Measurements from ENCODE around the gene SLC25A19.

The SLC25A19 gene

DNA sequence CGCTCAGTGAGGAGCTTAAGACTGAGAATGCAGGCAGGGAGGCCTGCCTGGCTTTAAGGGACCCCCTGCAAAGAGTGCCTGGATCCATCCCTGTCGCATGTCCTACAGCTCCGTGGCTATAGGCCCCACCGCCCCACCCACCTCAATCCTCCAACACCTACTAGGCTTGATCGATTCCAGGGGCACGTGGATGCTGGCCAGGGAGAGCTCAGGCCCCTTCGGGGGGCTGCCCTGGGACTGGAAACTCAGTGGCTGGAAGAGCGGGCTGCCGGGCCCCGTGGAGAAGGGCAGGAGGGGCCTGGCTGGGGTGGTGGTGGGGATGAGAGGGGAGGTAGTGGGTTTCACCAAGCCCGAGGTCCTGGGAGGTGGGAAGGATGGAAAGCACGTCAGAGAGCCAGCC is 50.0 kb downstream of the SLC25A19 start:
- no peak for TF ChIP-seq EZH2phosphoT487 (IDR thresholded peaks at IDR 0.05; ENCODE audit: borderline replicate concordance, low read length)
- TF ChIP-seq, protein P1, sequence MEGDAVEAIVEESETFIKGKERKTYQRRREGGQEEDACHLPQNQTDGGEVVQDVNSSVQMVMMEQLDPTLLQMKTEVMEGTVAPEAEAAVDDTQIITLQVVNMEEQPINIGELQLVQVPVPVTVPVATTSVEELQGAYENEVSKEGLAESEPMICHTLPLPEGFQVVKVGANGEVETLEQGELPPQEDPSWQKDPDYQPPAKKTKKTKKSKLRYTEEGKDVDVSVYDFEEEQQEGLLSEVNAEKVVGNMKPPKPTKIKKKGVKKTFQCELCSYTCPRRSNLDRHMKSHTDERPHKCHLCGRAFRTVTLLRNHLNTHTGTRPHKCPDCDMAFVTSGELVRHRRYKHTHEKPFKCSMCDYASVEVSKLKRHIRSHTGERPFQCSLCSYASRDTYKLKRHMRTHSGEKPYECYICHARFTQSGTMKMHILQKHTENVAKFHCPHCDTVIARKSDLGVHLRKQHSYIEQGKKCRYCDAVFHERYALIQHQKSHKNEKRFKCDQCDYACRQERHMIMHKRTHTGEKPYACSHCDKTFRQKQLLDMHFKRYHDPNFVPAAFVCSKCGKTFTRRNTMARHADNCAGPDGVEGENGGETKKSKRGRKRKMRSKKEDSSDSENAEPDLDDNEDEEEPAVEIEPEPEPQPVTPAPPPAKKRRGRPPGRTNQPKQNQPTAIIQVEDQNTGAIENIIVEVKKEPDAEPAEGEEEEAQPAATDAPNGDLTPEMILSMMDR (IDR thresholded peaks at IDR 0.05; ENCODE audit: low read depth, low read length, poor library complexity, severe bottlenecking) = no peak
- Histone ChIP-seq H3K4me2 (ENCODE audit: low read length) (no peak overlapping the region), H4K20me1 (ENCODE audit: control insufficient read depth, insufficient read depth, low read depth, low read length) (peaks cover 4% of the 10 kb centered on the region; the same call in 1 of the 2 replicates)

GRCh38 chr17:75238684-75239191 is 50.5 kb downstream of the SLC25A19 start:
- Histone ChIP-seq H4K20me1 (ENCODE audit: control insufficient read depth, insufficient read depth, low read depth, low read length) (peaks cover 4% of the 10 kb centered on the region; the same call in 1 of the 2 replicates), H3K4me2 (ENCODE audit: low read length) (no peak overlapping the region), H3K27ac (ENCODE audit: low read depth, low read length) (no peak overlapping the region), H3K9me3 (ENCODE audit: control insufficient read depth, insufficient read depth, low read length) (no peaks in the 10 kb centered on the region), H3K4me1 (ENCODE audit: control insufficient read depth, low read length) (peaks cover 14% of the 10 kb centered on the region), H3K9me2 (replicated peaks; ENCODE audit: control insufficient read depth, low read length) (no peaks in the 10 kb centered on the region), H3K4me3 (ENCODE audit: low read length) (no peak overlapping the region), H3K27me3 (ENCODE audit: control insufficient read depth, low read length) (no peaks in the 10 kb centered on the region), H3F3A (ENCODE audit: control insufficient read depth, insufficient read depth) (peaks cover 8% of the 10 kb centered on the region; the same call in 1 of the 2 replicates), H3K36me3 (ENCODE audit: control insufficient read depth, low read length) (peaks cover 94% of the 10 kb centered on the region), H3K79me2 (ENCODE audit: control insufficient read depth, low read length) (no peaks in the 10 kb centered on the region)
- TF ChIP-seq, protein P1 (IDR thresholded peaks at IDR 0.05; ENCODE audit: low read depth, low read length, poor library complexity, severe bottlenecking) = peak; percentile 95
- no peak for TF ChIP-seq EZH2phosphoT487 (IDR thresholded peaks at IDR 0.05; ENCODE audit: borderline replicate concordance, low read length)

More for the DNA sequence above, 50.0 kb downstream of the SLC25A19 start:
- no peak overlapping the region for H3K4me3 ChIP-seq (ENCODE audit: low read length)
- no peaks in the 10 kb centered on the region for H3K27me3 ChIP-seq (ENCODE audit: control insufficient read depth, low read length)
- H3K9me2 ChIP-seq (replicated peaks; ENCODE audit: control insufficient read depth, low read length) = no peaks in the 10 kb centered on the region
- H3F3A ChIP-seq (ENCODE audit: control insufficient read depth, insufficient read depth) = peaks cover 11% of the 10 kb centered on the region; the same call in 1 of the 2 replicates
- H3K27ac ChIP-seq (ENCODE audit: low read depth, low read length) = no peak overlapping the region
- peaks cover 98% of the 10 kb centered on the region for H3K36me3 ChIP-seq (ENCODE audit: control insufficient read depth, low read length)
- peaks cover 16% of the 10 kb centered on the region for H3K4me1 ChIP-seq (ENCODE audit: control insufficient read depth, low read length)
- no peaks in the 10 kb centered on the region for H3K79me2 ChIP-seq (ENCODE audit: control insufficient read depth, low read length)
- no peaks in the 10 kb centered on the region for H3K9me3 ChIP-seq (ENCODE audit: control insufficient read depth, insufficient read depth, low read length)

- TF ChIP-seq, protein P1 (IDR thresholded peaks at IDR 0.05; ENCODE audit: low read depth, low read length, poor library complexity, severe bottlenecking) = no peak
- no peak for TF ChIP-seq EZH2phosphoT487 (IDR thresholded peaks at IDR 0.05; ENCODE audit: borderline replicate concordance, low read length)
- no peak overlapping the region for H3K27ac ChIP-seq (ENCODE audit: low read depth, low read length)
- H3K9me2 ChIP-seq (replicated peaks; ENCODE audit: control insufficient read depth, low read length) = no peaks in the 10 kb centered on the region
- H3K9me3 ChIP-seq (ENCODE audit: control insufficient read depth, insufficient read depth, low read length) = no peaks in the 10 kb centered on the region
- H3K36me3 ChIP-seq (ENCODE audit: control insufficient read depth, low read length) = peaks cover 88% of the 10 kb centered on the region
- no peak overlapping the region for H3K4me3 ChIP-seq (ENCODE audit: low read length)
- no peak overlapping the region for H3K4me2 ChIP-seq (ENCODE audit: low read length)
- no peaks in the 10 kb centered on the region for H3K79me2 ChIP-seq (ENCODE audit: control insufficient read depth, low read length)
- H3K4me1 ChIP-seq (ENCODE audit: control insufficient read depth, low read length) = peaks cover 14% of the 10 kb centered on the region
- H3K27me3 ChIP-seq (ENCODE audit: control insufficient read depth, low read length) = no peaks in the 10 kb centered on the region
- H4K20me1 ChIP-seq (ENCODE audit: control insufficient read depth, insufficient read depth, low read depth, low read length) = peaks cover 4% of the 10 kb centered on the region; the same call in 1 of the 2 replicates
- peaks cover 8% of the 10 kb centered on the region; the same call in 1 of the 2 replicates for H3F3A ChIP-seq (ENCODE audit: control insufficient read depth, insufficient read depth)
These were observed 51.1 kb downstream of the SLC25A19 start for GRCh38 chr17:75238020-75238580.

All from DOHH2 (cell line).